Stimulated activated naive CD8-positive, alpha-beta T cell treated with anti-CD3 and anti-CD28 coated beads, Interleukin-15, amount 100 ng/mL, for 72 hours (primary cell): ENCODE data around the gene CDC6.
"Not testable (repeated sequence)": the region's sequence is repeated elsewhere in the genome, so short reads cannot be mapped to it uniquely, and the experiment has no call there.

Source experiments
- ATAC-seq: fragments of 150-1000 bp; cut with Tn5 transposase; 2 replicates; pipeline ENCODE4 v1.10.0; 2021; ENCODE audit warnings: mild to moderate bottlenecking, moderate library complexity
- DNase-seq, 2 donors: peaks; one replicate each; pipeline ENCODE4 v3.0.0; 2021 to 2022
- H3K27ac Mint-ChIP-seq, 2 donors: one replicate each; pipeline ENCODE4 v1.8.0; 2022; ENCODE audit warnings: mild to moderate bottlenecking in 2 of 2, mixed read lengths in 2 of 2, moderate library complexity in 2 of 2
- H3K27me3 Mint-ChIP-seq: one replicate; pipeline ENCODE4 v1.8.0; 2022; ENCODE audit warnings: mixed read lengths
- H3K4me1 Mint-ChIP-seq: one replicate; pipeline ENCODE4 v1.8.0; 2022; ENCODE audit warnings: mild to moderate bottlenecking, mixed read lengths
- H3K4me3 Mint-ChIP-seq, 2 donors: one replicate each; pipeline ENCODE4 v1.8.0; 2022; ENCODE audit warnings: mild to moderate bottlenecking in 2 of 2, mixed read lengths in 2 of 2, moderate library complexity in 1 of 2
- H3K9me3 Mint-ChIP-seq, 2 donors: one replicate each; pipeline ENCODE4 v1.8.0; 2022; ENCODE audit warnings: mixed read lengths in 2 of 2

The CDC6 gene

GRCh38 chr17:40268141-40268712, 19.5 kb upstream of the CDC6 start:
- ATAC-seq (no peak), DNase-seq (no peak)
- Mint-ChIP-seq H3K4me1 (no peaks in the 10 kb centered on the region), H3K9me3 (no peaks in the 10 kb centered on the region), H3K27ac (no peak overlapping the region), H3K27me3 (no peaks in the 10 kb centered on the region), H3K4me3 (no peak overlapping the region)

DNA sequence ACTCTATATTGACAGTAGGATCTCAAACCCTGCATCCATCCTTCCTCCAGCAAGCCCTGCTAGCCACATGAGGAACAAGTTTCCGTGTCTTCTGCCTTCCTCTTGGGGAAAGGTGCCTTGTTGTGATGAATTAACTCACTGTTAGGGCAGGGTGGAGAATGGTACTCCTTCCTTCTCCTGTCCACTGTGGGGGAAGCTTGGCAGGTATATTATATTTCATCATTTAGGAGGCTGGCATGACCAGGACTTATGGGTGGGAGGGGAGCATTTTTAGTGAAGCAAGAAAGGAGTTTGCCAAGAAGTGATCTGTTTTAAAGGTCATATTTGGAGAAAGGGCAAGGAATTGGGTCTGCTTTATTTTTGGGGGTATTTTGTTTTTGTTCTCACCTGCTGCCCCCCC, 9.3 kb upstream of the CDC6 start:
- Mint-ChIP-seq H3K27me3 (no peaks in the 10 kb centered on the region), H3K4me3 (no peak overlapping the region), H3K9me3 (no peaks in the 10 kb centered on the region), H3K4me1 (peaks cover 30% of the 10 kb centered on the region), H3K27ac (peak overlapping the region; percentile 8 to 82)
- ATAC-seq: no peak
- no peak for DNase-seq

DNA sequence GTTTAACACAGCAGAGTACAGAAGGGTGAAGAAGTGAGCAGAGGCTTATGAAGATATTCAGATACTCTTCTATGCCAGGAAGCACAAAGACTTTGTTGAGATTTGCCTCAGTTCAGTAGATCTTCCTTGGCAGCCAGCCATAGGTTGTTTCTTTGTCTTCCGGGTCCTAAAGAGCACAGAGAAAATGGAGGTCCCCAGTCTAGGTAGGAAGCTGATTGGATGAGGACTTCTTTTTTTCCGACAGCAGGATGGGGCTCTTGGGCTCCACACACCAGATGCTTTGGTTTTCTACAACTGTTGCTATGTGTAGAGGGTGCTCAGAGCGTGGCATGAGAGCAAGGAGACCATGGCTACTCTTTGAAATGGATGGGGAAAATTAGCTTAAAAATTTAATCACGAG, 8.3 kb upstream of the CDC6 start:
- ATAC-seq: no peak
- DNase-seq: no peak
- no peaks in the 10 kb centered on the region for H3K9me3 Mint-ChIP-seq
- no peak overlapping the region for H3K27ac Mint-ChIP-seq
- no peaks in the 10 kb centered on the region for H3K27me3 Mint-ChIP-seq
- no peak overlapping the region for H3K4me3 Mint-ChIP-seq
- peaks cover 40% of the 10 kb centered on the region for H3K4me1 Mint-ChIP-seq

DNA sequence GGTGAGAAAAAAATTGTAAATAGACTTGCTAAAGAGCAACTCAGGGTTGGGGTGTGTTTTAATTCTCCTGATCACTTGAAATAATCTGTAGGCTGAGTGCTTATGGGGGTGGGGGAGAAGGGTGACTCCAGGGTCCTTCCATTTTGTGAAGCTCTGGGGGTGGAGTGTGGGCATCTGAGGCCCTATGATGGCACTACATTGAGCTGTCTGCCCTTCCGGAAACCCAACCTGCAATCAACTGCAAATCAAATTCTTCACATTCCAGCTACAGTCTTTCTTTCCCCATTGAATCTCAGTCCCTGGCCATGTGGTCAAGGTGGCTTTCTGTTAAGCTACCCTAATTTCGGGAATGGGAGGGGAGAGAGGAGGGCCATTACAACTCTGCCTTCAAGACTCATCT, 6.0 kb upstream of the CDC6 start:
- no peak overlapping the region for H3K4me3 Mint-ChIP-seq
- no peaks in the 10 kb centered on the region for H3K9me3 Mint-ChIP-seq
- peaks cover 51% of the 10 kb centered on the region for H3K4me1 Mint-ChIP-seq
- ATAC-seq: no peak
- H3K27ac Mint-ChIP-seq: peak overlapping the region in 1 of 2 donors; percentile 59
- DNase-seq: no peak
- no peaks in the 10 kb centered on the region for H3K27me3 Mint-ChIP-seq

- peak; percentile 72 for ATAC-seq
- H3K27ac Mint-ChIP-seq: peak overlapping the region; percentile 95 to 98
- no peaks in the 10 kb centered on the region for H3K27me3 Mint-ChIP-seq
- peak; percentile 44 for DNase-seq
- H3K4me3 Mint-ChIP-seq: peak overlapping the region; percentile 70 to 74
- peaks cover 46% of the 10 kb centered on the region for H3K4me1 Mint-ChIP-seq
- no peaks in the 10 kb centered on the region for H3K9me3 Mint-ChIP-seq
Measured at GRCh38 chr17:40283662-40284061, 4.0 kb upstream of the CDC6 start.

- DNase-seq: no peak
Measured at GRCh38 chr17:40284085-40284713, 3.5 kb upstream of the CDC6 start.

DNA sequence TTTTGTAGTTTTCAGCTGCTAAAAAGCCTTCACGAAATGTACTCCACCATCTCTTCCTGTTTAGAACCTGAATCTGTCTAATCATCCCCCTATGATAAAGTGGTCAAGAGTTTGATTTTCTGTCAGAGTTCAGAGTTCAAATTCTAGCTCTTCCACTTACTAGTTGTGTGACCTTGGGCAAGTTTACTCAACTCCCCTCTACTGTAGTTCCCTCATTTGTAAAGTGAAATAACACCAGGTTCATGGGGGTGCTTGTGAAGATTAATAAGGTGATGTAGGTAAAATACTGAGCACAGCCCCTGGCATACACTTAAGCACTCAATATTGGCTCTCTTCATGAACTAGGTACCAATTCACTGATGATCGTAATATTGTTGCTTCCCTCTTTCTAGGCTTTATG, 1.2 kb upstream of the CDC6 start:
- ATAC-seq (no peak), DNase-seq (no peak)
- Mint-ChIP-seq H3K27me3 (no peaks in the 10 kb centered on the region), H3K4me1 (peaks cover 67% of the 10 kb centered on the region), H3K27ac (no peak overlapping the region), H3K4me3 (no peak overlapping the region), H3K9me3 (no peaks in the 10 kb centered on the region)

More at GRCh38 chr17:40284085-40284713, 3.5 kb upstream of the CDC6 start:
- H3K27ac Mint-ChIP-seq: peak overlapping the region; percentile 95 to 98
- peak overlapping the region; percentile 70 to 74 for H3K4me3 Mint-ChIP-seq
- no peak for ATAC-seq
- H3K9me3 Mint-ChIP-seq: no peaks in the 10 kb centered on the region
- H3K27me3 Mint-ChIP-seq: no peaks in the 10 kb centered on the region
- peaks cover 50% of the 10 kb centered on the region for H3K4me1 Mint-ChIP-seq

- Mint-ChIP-seq H3K4me3 (peak overlapping the region; percentile 94 to 98), H3K27ac (peak overlapping the region; percentile 91 to 99), H3K9me3 (no peaks in the 10 kb centered on the region), H3K27me3 (no peaks in the 10 kb centered on the region), H3K4me1 (peaks cover 60% of the 10 kb centered on the region)
- DNase-seq: no peak
- no peak for ATAC-seq
Measured at GRCh38 chr17:40287159-40287493, 553 bp upstream of the CDC6 start.

DNA sequence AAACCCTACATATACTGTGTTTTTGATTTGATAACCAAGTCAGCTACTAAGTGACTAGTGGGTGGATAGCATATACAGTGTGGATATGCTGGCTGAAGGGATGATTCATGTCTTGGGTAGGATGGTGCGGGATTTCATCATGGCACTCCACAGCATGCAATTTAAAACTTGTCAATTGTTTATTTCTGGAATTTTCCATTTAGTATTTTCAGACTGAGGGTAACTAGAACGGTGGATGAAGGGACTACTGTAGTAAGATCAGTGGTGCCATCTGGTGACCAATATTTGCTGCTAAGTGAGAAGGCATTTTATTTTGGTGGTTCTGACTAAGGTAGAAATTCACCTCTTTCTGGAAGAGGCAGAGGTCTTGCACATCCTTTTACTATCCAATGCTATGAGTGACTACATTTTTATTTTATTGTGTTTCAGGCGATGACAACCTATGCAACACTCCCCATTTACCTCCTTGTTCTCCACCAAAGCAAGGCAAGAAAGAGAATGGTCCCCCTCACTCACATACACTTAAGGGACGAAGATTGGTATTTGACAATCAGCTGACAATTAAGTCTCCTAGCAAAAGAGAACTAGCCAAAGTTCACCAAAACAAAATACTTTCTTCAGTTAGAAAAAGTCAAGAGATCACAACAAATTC, 3.1 kb downstream of the CDC6 start:
- Mint-ChIP-seq H3K9me3 (no peaks in the 10 kb centered on the region), H3K4me1 (peaks cover 41% of the 10 kb centered on the region), H3K27me3 (no peaks in the 10 kb centered on the region), H3K27ac (peak overlapping the region in 1 of 2 donors; percentile 81), H3K4me3 (peak overlapping the region in 1 of 2 donors; percentile 22)
- ATAC-seq: no peak
- peak in 1 of 2 donors; percentile 35 for DNase-seq

- no peak for DNase-seq
- H3K27ac Mint-ChIP-seq: peak overlapping the region in 1 of 2 donors; percentile 81
- H3K4me3 Mint-ChIP-seq: no peak overlapping the region
- peaks cover 40% of the 10 kb centered on the region for H3K4me1 Mint-ChIP-seq
- no peaks in the 10 kb centered on the region for H3K27me3 Mint-ChIP-seq
- no peak for ATAC-seq
- no peaks in the 10 kb centered on the region for H3K9me3 Mint-ChIP-seq
Measured at GRCh38 chr17:40291281-40291664, 3.6 kb downstream of the CDC6 start.

DNA sequence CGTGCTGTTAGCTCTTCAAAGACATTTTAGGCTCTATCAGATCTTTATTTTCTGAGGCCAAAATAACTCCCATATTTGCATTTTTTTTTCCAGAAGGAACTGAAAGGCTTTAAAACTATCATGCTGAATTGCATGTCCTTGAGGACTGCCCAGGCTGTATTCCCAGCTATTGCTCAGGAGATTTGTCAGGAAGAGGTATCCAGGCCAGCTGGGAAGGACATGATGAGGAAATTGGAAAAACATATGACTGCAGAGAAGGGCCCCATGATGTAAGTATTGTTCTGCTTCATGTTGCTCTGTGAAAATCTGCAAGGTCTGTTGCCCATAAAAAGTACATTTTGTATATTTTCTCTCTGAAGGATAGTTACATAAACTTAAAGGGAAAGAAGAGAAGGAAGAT, 5.7 kb downstream of the CDC6 start:
- peaks cover 30% of the 10 kb centered on the region for H3K4me1 Mint-ChIP-seq
- DNase-seq: no peak
- H3K4me3 Mint-ChIP-seq: no peak overlapping the region
- no peaks in the 10 kb centered on the region for H3K9me3 Mint-ChIP-seq
- no peaks in the 10 kb centered on the region for H3K27me3 Mint-ChIP-seq
- no peak overlapping the region for H3K27ac Mint-ChIP-seq
- no peak for ATAC-seq

DNA sequence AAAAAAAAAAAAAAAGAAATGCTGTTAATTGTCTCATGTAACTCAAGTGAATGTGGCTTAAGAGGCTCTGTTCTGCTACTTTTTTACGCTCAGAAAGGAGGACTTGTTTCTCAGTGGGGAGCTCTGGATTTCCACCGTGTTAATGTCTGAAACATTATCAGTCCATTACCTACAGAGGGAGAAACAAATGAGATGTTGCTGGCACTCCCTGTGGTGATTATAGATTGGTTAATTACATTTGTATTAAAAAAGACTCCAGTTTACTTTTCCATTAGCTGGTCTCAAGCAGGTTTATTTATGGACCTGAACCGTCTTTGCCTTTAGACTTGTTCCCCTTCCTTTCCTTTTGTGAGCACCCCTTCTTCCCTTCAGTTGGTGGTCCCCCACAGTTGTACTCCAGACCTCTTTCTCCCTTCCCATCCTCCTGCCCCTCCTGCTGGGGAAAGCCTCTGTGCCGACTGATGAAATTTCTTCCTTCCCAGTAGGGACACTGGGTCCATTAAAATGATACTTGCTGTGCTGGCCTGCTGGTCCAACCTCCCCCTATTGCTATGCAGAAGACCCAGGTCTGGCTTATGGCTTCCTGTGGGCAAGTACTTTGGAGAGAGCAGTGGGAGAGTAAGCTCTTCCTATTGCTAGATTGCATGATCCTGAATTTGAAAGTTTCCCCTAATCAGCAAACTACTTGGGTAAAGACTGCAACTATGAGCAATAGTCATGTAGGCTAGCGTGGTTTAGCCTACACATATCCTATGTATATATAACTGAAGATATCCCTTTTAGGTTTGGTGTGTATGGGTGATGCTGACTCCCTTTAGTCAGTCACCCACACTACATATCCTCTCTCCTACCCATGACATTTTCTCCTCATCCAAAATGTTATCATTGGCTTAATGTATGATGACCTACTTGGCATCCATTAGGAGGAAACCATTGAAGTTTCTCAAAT, 8.1 kb downstream of the CDC6 start:
- H3K4me3 Mint-ChIP-seq: no peak overlapping the region
- DNase-seq (no peak), ATAC-seq (peak; percentile 61)
- H3K4me1 Mint-ChIP-seq: peaks cover 15% of the 10 kb centered on the region
- H3K27ac Mint-ChIP-seq: no peak overlapping the region
- no peaks in the 10 kb centered on the region for H3K9me3 Mint-ChIP-seq
- no peaks in the 10 kb centered on the region for H3K27me3 Mint-ChIP-seq

- Mint-ChIP-seq H3K4me1 (peaks cover 14% of the 10 kb centered on the region), H3K9me3 (no peaks in the 10 kb centered on the region), H3K4me3 (no peak overlapping the region), H3K27me3 (no peaks in the 10 kb centered on the region), H3K27ac (no peak overlapping the region)
- DNase-seq: no peak
- ATAC-seq: no peak
Measured at GRCh38 chr17:40297511-40297910, 9.8 kb downstream of the CDC6 start.

DNA sequence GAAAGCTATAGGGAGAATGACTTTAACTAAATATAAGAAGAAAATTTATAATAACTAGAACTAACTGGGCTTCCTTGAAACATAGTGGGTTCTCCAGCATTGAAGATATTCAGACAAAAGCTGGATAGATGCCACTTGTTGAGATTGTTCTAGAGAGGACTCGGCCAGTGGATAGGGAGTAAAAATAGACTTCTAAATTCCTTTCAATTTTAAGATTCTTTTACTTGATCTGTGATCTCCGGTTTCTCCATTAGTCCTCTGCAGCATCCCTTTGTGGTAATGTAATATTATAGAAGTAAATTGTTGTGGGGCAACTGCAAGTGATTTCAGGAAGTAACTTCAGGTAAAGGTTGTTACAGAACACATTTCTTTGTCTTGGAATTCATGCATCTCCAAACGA, 11.0 kb downstream of the CDC6 start:
- Mint-ChIP-seq H3K27me3 (no peaks in the 10 kb centered on the region), H3K27ac (no peak overlapping the region), H3K4me1 (peaks cover 24% of the 10 kb centered on the region), H3K4me3 (no peak overlapping the region), H3K9me3 (no peaks in the 10 kb centered on the region)
- no peak for ATAC-seq
- DNase-seq: no peak

DNA sequence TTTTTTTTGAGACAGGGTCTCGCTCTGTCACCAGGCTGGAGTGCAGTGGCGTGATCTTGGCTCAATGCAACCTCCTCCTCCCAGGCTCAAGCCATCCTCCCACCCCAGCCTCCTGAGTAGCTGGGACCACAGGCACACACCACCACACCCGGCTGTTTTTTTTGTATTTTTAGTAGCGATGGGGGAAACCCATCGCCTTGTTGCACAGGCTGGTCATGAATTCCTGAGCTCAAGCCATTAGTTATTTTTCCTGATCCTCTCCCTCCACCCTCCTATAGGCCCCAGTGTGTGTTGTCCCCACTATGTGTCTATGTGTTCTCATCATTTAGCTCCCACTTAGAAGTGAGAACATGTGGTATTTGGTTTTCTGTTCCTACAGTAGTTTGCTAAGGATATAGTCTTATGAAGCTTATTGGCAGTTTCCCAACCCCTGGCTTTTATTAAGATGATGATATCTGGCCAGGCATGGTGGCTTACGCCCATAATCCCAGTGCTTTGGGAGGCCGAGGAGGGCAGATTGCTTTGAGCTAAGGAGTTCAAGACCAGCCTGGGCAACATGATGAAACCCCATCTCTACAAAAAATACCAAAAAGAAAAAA, 11.6 kb downstream of the CDC6 start:
- H3K27ac Mint-ChIP-seq, H3K4me3 Mint-ChIP-seq, ATAC-seq, DNase-seq, H3K27me3 Mint-ChIP-seq, H3K9me3 Mint-ChIP-seq: not testable (repeated sequence)
- peaks cover 29% of the 10 kb centered on the region for H3K4me1 Mint-ChIP-seq
